DOHH2 (cell line): ENCODE data around the gene WWP2.

Source experiments
- CTCF ChIP-seq: fragments of 200-600 bp; sonication (generic); IDR thresholded peaks from one replicate; pipeline ENCODE4 v1.5.1; 2014; ENCODE audit warnings: antibody characterized with exemption, mild to moderate bottlenecking, low read depth, low read length; ENCODE audit not compliant: poor library complexity, severe bottlenecking
- EZH2phosphoT487 ChIP-seq: fragments of 200-600 bp; sonication (generic); IDR thresholded peaks from 2 replicates; pipeline ENCODE4 v1.6.1; 2017; ENCODE audit warnings: borderline replicate concordance, mild to moderate bottlenecking, antibody characterized with exemption, low read length, moderate library complexity, mixed read lengths

GRCh38 chr16:69712914-69713581 lies 49.1 kb upstream of the WWP2 start:
- TF ChIP-seq CTCF (no peak), EZH2phosphoT487 (no peak)
